Mammary epithelial cell (primary cell): ENCODE data around the gene NUDT16L1.

Experiments
- CTCF ChIP-seq, 2 donors: IDR thresholded peaks in 1 of 2; conservative IDR thresholded peaks in 1 of 2; 2 replicates each; pipeline ENCODE4 v1.5.1; 2011 to 2012; ENCODE audit warnings: inconsistent platforms in 2 of 2, low read length in 2 of 2, mild to moderate bottlenecking in 2 of 2, control low read depth in 1 of 2, low read depth in 1 of 2; ENCODE audit not compliant: insufficient read depth in 1 of 2; ENCODE audit errors: extremely low read depth in 1 of 2
- EZH2 ChIP-seq: IDR thresholded peaks from 2 replicates; pipeline ENCODE4 v1.6.1; 2012; ENCODE audit warnings: low read length, inconsistent platforms, borderline replicate concordance

- TF ChIP-seq CTCF (conservative IDR thresholded peaks at IDR 0.05 in 1 of 2, IDR thresholded peaks at IDR 0.05 in 1 of 2; ENCODE audit: extremely low read depth in 1 of 2, insufficient read depth in 1 of 2, low read depth in 1 of 2, low read length in 2 of 2) (no peak), EZH2 (no peak)
These were observed 4.5 kb downstream of the NUDT16L1 start for GRCh38 chr16:4697848-4698291.
